Neural crest cell (in vitro differentiated cells): Measurements from ENCODE around the gene LIPC. TPM values are rescaled to one million over a fixed set of nuclear protein-coding genes. Genes with fewer than 3 reads are reported as not detected.

Experiments
- DNase-seq: peaks from one replicate; pipeline ENCODE4 v3.0.0; 2021; ENCODE audit warnings: low read depth, mixed read lengths, low spot score
- H3K27ac Mint-ChIP-seq: one replicate; pipeline ENCODE4 v1.8.0; 2021; ENCODE audit warnings: mild to moderate bottlenecking, mixed read lengths; ENCODE audit not compliant: unreplicated experiment
- H3K27me3 Mint-ChIP-seq: 2 replicates; pipeline ENCODE4 v1.8.0; 2021; ENCODE audit warnings: low read depth, mild to moderate bottlenecking, mixed read lengths
- H3K36me3 Mint-ChIP-seq: 2 replicates; pipeline ENCODE4 v1.8.0; 2021; ENCODE audit warnings: low read depth, mild to moderate bottlenecking, mixed read lengths
- H3K4me1 Mint-ChIP-seq: 2 replicates; pipeline ENCODE4 v1.8.0; 2021; ENCODE audit warnings: mixed read lengths
- H3K4me3 Mint-ChIP-seq: one replicate; pipeline ENCODE4 v1.8.0; 2021; ENCODE audit warnings: mild to moderate bottlenecking, mixed read lengths
- H3K9me3 Mint-ChIP-seq: 2 replicates; pipeline ENCODE4 v1.8.0; 2021; ENCODE audit warnings: mixed read lengths
- total RNA-seq: library from RNA; stranded (reverse); gene quantifications from 2 replicates; pipeline ENCODE4 v1.2.1, GENCODE V29; 2021
- TF ChIP-seq, protein P1 (sequence below): fragments of 200-600 bp; sonication (generic); conservative IDR thresholded peaks from 2 replicates; pipeline ENCODE4 v1.5.0; 2021; ENCODE audit warnings: antibody characterized with exemption, mild to moderate bottlenecking

LIPC gene
- total RNA-seq, 1 donor from 2014 or later = not detected

DNA sequence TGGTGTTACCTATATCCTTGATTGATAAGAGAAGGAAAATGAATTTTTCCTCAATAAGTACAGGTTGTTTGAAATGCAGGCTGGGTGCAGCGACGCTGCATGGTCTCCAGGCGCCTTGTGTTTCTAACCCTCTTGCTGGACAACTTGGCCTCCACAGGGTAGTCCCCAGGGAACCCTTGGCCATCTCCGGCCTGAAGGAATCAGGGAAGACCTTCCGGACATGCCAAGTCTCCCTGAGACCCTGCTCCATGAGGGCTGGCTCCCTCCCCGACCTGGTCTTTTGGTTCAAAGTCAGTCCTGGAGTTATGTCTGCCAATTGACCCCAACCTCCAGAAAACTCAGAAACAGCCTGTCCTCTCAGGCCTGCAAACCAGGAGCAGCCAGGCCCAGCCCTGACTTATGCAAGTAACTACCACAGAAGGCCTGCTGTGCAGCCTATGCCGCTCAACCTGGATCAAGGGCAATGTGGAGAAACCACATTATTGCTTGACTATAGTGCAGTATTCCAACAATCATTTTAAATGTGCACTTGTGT, 98.3 kb downstream of the LIPC start:
- Mint-ChIP-seq H3K27me3 (no peaks in the 10 kb centered on the region), H3K27ac (no peak overlapping the region), H3K4me1 (peaks cover 6% of the 10 kb centered on the region), H3K9me3 (no peaks in the 10 kb centered on the region), H3K36me3 (no peaks in the 10 kb centered on the region), H3K4me3 (no peak overlapping the region)
- TF ChIP-seq, protein P1, sequence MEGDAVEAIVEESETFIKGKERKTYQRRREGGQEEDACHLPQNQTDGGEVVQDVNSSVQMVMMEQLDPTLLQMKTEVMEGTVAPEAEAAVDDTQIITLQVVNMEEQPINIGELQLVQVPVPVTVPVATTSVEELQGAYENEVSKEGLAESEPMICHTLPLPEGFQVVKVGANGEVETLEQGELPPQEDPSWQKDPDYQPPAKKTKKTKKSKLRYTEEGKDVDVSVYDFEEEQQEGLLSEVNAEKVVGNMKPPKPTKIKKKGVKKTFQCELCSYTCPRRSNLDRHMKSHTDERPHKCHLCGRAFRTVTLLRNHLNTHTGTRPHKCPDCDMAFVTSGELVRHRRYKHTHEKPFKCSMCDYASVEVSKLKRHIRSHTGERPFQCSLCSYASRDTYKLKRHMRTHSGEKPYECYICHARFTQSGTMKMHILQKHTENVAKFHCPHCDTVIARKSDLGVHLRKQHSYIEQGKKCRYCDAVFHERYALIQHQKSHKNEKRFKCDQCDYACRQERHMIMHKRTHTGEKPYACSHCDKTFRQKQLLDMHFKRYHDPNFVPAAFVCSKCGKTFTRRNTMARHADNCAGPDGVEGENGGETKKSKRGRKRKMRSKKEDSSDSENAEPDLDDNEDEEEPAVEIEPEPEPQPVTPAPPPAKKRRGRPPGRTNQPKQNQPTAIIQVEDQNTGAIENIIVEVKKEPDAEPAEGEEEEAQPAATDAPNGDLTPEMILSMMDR = no peak
- DNase-seq = no peak

DNA sequence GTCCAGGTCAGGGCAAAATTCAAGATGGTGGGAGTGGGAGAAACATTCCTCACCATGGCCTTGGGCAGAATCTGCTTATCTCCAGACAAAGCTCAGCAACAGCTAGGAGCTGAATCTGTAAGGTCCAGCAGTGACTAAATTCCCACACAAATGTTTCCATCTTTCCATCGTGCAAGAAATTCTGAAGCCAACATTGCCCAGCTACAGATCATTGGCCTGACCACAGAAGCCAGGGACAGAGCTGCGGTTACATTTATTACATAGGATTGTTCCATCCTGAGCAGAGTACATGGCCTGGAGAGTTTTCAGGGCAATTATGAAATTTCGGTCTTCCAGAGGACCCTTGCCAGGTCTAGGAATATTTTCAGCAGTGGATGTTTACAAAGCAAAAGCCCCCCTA, 100.3 kb downstream of the LIPC start:
- TF ChIP-seq, protein P1 = no peak
- H3K4me3 Mint-ChIP-seq = no peak overlapping the region
- H3K27ac Mint-ChIP-seq = no peak overlapping the region
- no peaks in the 10 kb centered on the region for H3K36me3 Mint-ChIP-seq
- DNase-seq = no peak
- peaks cover 7% of the 10 kb centered on the region for H3K4me1 Mint-ChIP-seq
- no peaks in the 10 kb centered on the region for H3K9me3 Mint-ChIP-seq
- no peaks in the 10 kb centered on the region for H3K27me3 Mint-ChIP-seq

DNA sequence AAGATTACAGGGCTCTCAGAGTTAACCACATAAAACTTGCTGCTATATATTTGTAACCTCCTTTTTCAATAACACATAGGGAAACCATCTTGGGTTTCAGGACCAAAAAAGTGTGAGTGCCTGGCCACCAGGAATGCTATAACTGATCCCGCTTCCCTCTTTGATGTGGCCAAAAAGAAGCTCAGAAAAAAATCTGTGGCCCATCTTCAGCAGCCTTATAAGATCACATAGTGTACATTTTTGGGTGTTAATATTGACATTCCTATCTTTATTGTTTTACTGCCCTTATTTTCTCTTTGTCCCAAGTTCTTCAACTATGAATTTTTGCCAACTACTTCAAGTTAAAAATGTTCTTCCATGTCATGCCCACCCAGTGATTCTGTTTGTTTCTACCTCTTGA, 102.8 kb downstream of the LIPC start:
- no peaks in the 10 kb centered on the region for H3K36me3 Mint-ChIP-seq
- H3K27ac Mint-ChIP-seq = no peak overlapping the region
- H3K9me3 Mint-ChIP-seq = no peaks in the 10 kb centered on the region
- TF ChIP-seq, protein P1 = no peak
- no peak for DNase-seq
- H3K4me3 Mint-ChIP-seq = no peak overlapping the region
- no peaks in the 10 kb centered on the region for H3K27me3 Mint-ChIP-seq
- H3K4me1 Mint-ChIP-seq = peaks cover 12% of the 10 kb centered on the region

DNA sequence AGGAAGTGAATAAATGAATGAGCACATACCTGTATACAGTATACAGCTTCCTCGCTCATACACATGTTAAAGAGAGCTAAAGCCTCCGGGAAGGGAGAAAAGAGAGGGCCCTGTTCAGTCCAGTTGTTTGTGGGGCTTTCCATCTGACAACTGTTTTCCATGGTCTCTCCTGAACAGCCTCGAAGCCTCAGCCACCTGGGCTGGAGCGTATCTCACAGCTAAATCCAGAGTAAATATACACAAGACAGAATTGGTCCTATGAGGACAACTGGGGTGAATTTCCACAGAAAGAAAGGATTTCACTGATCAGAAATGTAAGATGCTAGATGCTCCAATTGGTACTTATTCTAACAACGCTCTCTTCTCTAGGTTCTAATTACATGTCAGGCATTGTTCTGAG, 103.5 kb downstream of the LIPC start:
- Mint-ChIP-seq H3K4me1 (peaks cover 12% of the 10 kb centered on the region), H3K36me3 (no peaks in the 10 kb centered on the region), H3K27me3 (no peaks in the 10 kb centered on the region), H3K4me3 (no peak overlapping the region), H3K9me3 (no peaks in the 10 kb centered on the region), H3K27ac (no peak overlapping the region)
- TF ChIP-seq, protein P1 = no peak
- no peak for DNase-seq

DNA sequence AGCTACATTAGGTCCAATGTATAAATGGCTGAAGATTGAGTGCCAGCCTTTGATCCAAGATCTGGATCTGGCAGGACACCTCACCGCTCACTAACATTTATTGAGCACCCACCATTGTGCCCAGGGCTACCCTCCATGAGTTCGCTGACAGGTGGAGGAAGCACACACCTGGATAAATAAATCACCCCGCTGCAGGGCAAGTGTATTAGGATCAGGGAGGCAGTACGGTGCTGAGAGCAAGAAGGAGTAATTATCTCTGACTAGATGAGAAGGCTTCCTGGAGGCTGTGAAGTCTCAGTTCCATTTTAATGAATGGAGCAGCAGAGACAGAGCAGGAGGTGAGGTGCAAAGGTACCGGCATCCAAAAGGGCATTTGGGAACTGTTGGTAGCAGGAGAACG, 104.1 kb downstream of the LIPC start:
- Mint-ChIP-seq H3K27ac (no peak overlapping the region), H3K9me3 (no peaks in the 10 kb centered on the region), H3K4me1 (peaks cover 12% of the 10 kb centered on the region), H3K27me3 (no peaks in the 10 kb centered on the region), H3K4me3 (no peak overlapping the region), H3K36me3 (no peaks in the 10 kb centered on the region)
- no peak for DNase-seq
- TF ChIP-seq, protein P1 = no peak
